ENCODE data around the gene CCDC106.
A peak's percentile ranks its signal among the peaks of the same experiment; 100 is the strongest.

CCDC106 gene

DNA sequence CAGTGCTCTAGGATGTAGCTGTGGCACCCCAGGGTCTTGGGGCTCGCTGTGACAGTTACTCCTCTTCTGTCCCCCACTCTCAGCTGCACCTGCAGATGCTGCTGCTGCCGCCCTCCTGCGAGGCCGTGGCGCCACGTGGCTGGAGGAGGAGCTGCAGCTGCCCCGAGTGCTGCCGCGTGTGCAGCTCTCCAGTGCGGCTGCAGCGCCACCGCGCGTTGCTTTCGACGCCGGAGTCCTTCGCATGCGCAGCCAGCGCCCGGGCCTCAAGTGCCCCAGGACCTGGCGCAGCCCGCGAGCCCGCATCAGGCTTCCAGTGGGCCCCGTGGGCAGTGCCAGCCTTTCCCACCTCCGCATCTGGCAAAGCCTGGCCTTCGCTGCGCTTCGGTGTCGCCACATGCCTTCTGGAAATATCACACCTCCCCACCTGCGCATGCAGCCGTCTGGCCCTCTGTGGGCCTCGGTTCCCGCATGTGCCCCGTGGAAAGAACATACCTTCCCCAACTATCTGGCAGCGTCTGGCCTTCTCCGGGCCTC, 7.9 kb upstream of the CCDC106 start:
- TF ChIP-seq, protein P1, sequence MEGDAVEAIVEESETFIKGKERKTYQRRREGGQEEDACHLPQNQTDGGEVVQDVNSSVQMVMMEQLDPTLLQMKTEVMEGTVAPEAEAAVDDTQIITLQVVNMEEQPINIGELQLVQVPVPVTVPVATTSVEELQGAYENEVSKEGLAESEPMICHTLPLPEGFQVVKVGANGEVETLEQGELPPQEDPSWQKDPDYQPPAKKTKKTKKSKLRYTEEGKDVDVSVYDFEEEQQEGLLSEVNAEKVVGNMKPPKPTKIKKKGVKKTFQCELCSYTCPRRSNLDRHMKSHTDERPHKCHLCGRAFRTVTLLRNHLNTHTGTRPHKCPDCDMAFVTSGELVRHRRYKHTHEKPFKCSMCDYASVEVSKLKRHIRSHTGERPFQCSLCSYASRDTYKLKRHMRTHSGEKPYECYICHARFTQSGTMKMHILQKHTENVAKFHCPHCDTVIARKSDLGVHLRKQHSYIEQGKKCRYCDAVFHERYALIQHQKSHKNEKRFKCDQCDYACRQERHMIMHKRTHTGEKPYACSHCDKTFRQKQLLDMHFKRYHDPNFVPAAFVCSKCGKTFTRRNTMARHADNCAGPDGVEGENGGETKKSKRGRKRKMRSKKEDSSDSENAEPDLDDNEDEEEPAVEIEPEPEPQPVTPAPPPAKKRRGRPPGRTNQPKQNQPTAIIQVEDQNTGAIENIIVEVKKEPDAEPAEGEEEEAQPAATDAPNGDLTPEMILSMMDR (conservative IDR thresholded peaks at IDR 0.05; ENCODE audit: low read length), result no peak
- TF ChIP-seq EZH2phosphoT487 (IDR thresholded peaks at IDR 0.05; ENCODE audit: borderline replicate concordance), result no peak
- H3K27me3 ChIP-seq (ENCODE audit: insufficient read depth, low read length, poor library complexity, severe bottlenecking), result no peaks in the 10 kb centered on the region
- peaks cover 68% of the 10 kb centered on the region for H3K79me2 ChIP-seq (ENCODE audit: insufficient read depth, low read length)
- H3K4me1 ChIP-seq (ENCODE audit: insufficient read depth, low read length, poor library complexity, severe bottlenecking), result peaks cover 48% of the 10 kb centered on the region
- no peaks in the 10 kb centered on the region; the same call in 1 of the 2 replicates for H3K36me3 ChIP-seq (ENCODE audit: insufficient read depth, low read length)
- peaks cover 12% of the 10 kb centered on the region for H4K20me1 ChIP-seq (ENCODE audit: insufficient read depth, low read length, poor library complexity, severe bottlenecking)
- H3K9me3 ChIP-seq (ENCODE audit: insufficient read depth, low read depth, low read length), result no peaks in the 10 kb centered on the region
- peak overlapping the region; percentile 85 for H3K9ac ChIP-seq (ENCODE audit: low read depth, low read length, poor library complexity, severe bottlenecking)
- no peaks in the 10 kb centered on the region for H3F3A ChIP-seq (ENCODE audit: low read depth)
- peak overlapping the region; percentile 96 for H3K4me3 ChIP-seq (ENCODE audit: low read length, poor library complexity, severe bottlenecking)
- peak overlapping the region; percentile 100 for H3K4me2 ChIP-seq (ENCODE audit: low read depth, low read length, poor library complexity, severe bottlenecking)
- peak overlapping the region; percentile 73; the same call in 1 of the 2 replicates for H2AFZ ChIP-seq (ENCODE audit: low read length)
- no peaks in the 10 kb centered on the region for H3K9me2 ChIP-seq (replicated peaks; ENCODE audit: low read depth, low read length)

DNA sequence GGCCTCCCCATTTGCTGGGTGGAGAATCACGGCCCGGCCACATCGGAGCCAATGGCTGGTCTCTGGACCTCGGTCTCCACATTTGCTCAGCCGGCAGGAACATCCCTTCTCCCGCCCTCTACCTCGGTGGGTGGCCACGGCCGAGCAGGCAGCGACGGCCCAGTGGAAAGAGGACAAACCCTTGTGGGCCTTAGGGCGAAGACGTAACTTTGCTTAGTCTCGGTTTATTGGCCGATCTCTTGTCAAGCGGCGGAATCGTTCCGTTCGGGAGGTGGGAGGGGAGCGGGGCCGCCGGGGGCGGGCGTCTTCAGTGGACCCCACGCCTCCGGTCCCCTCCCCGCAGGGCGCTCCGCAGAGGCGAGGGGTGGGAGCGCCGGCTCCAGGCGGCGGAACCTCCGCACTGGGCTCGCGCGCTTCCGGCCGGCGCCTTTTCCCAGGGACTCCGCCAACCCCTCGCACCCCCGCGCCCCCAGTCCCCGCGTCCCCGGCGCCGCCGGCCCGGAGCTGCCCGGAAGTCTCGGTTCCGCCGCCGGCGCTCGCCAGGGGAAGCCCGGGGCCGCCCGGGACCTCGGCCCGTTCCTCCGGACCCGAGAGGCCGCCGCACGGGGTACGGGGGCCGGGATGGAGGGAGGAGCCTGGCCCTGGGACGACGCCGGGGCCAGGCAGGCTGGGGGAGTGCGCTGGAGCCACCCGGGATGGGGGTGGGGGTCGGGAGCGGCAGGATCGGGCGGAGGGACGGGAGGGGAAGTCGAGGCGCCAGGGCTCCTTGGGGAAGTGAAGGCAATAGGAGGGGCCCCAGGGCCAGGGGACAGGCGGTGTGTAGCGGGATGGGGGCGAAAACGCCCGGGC, 7.2 kb upstream of the CCDC106 start, which contains the start of gene ZNF580:
TSS of gene ZNF580 (plus strand) at position 426 of the 849 bp plus-strand sequence. CDS start 1,507 bp downstream, outside the sequence.
- Histone ChIP-seq H3K79me2 (ENCODE audit: insufficient read depth, low read length) (peaks cover 68% of the 10 kb centered on the region), H3K36me3 (ENCODE audit: insufficient read depth, low read length) (no peaks in the 10 kb centered on the region; the same call in 1 of the 2 replicates), H3K4me1 (ENCODE audit: insufficient read depth, low read length, poor library complexity, severe bottlenecking) (peaks cover 42% of the 10 kb centered on the region), H3K27me3 (ENCODE audit: insufficient read depth, low read length, poor library complexity, severe bottlenecking) (no peaks in the 10 kb centered on the region), H4K20me1 (ENCODE audit: insufficient read depth, low read length, poor library complexity, severe bottlenecking) (peaks cover 5% of the 10 kb centered on the region), H3K4me3 (ENCODE audit: low read length, poor library complexity, severe bottlenecking) (peak within 1 kb of the TSS; percentile 96), H2AFZ (ENCODE audit: low read length) (peak within 1 kb of the TSS; percentile 73), H3K9me2 (replicated peaks; ENCODE audit: low read depth, low read length) (no peaks in the 10 kb centered on the region), H3K9me3 (ENCODE audit: insufficient read depth, low read depth, low read length) (no peaks in the 10 kb centered on the region), H3K4me2 (ENCODE audit: low read depth, low read length, poor library complexity, severe bottlenecking) (peak within 1 kb of the TSS; percentile 100), H3K9ac (ENCODE audit: low read depth, low read length, poor library complexity, severe bottlenecking) (peak within 1 kb of the TSS; percentile 85), H3F3A (ENCODE audit: low read depth) (no peaks in the 10 kb centered on the region)
- TF ChIP-seq, protein P1 (conservative IDR thresholded peaks at IDR 0.05; ENCODE audit: low read length), result no peak
- TF ChIP-seq EZH2phosphoT487 (IDR thresholded peaks at IDR 0.05; ENCODE audit: borderline replicate concordance), result no peak

DNA sequence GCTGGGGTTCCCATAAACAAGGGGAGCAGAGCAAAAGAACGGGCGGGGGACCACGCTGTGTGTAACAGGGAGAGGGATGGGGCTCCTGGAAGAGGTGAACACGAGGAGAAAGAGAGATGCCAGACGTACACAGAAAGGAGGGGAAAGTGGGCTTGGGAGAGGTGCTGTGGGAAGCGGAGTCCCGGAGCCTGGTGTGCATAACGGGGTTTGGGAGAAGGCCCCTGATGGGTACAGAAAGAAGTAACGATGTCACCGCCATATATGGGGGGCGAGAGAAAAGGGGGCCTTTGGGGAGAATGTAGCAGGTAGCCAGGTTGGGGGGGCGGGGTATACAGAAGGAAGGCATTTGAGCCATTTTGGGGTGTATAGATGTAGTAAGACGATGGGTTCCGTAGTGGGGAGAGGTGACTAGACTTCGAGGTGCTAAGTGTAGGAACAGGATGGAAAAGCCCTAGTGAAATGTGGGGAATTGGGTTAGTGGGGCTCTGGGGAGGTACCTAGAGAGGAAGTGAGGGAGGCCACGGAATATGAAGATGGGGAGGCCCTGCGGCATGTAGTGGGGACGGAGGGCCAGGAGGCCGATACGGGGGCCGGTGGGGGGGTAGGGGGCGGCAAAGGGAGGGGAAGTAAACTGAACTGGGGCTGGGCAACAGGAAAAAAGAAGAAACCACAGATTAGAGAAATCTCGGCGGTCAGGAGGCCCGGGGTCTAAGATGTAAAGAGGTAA, 6.4 kb upstream of the CCDC106 start:
- peak overlapping the region; percentile 85 for H3K9ac ChIP-seq (ENCODE audit: low read depth, low read length, poor library complexity, severe bottlenecking)
- peaks cover 60% of the 10 kb centered on the region for H3K79me2 ChIP-seq (ENCODE audit: insufficient read depth, low read length)
- no peaks in the 10 kb centered on the region for H3K9me2 ChIP-seq (replicated peaks; ENCODE audit: low read depth, low read length)
- peak overlapping the region; percentile 100 for H3K4me2 ChIP-seq (ENCODE audit: low read depth, low read length, poor library complexity, severe bottlenecking)
- no peaks in the 10 kb centered on the region for H3K9me3 ChIP-seq (ENCODE audit: insufficient read depth, low read depth, low read length)
- H3K27me3 ChIP-seq (ENCODE audit: insufficient read depth, low read length, poor library complexity, severe bottlenecking), result no peaks in the 10 kb centered on the region
- TF ChIP-seq EZH2phosphoT487 (IDR thresholded peaks at IDR 0.05; ENCODE audit: borderline replicate concordance), result no peak
- TF ChIP-seq, protein P1 (conservative IDR thresholded peaks at IDR 0.05; ENCODE audit: low read length), result no peak
- H3F3A ChIP-seq (ENCODE audit: low read depth), result no peaks in the 10 kb centered on the region
- H2AFZ ChIP-seq (ENCODE audit: low read length), result peak overlapping the region; percentile 73
- no peaks in the 10 kb centered on the region; the same call in 1 of the 2 replicates for H3K36me3 ChIP-seq (ENCODE audit: insufficient read depth, low read length)
- H3K4me3 ChIP-seq (ENCODE audit: low read length, poor library complexity, severe bottlenecking), result peak overlapping the region; percentile 96
- H4K20me1 ChIP-seq (ENCODE audit: insufficient read depth, low read length, poor library complexity, severe bottlenecking), result peaks cover 4% of the 10 kb centered on the region
- H3K4me1 ChIP-seq (ENCODE audit: insufficient read depth, low read length, poor library complexity, severe bottlenecking), result peaks cover 34% of the 10 kb centered on the region

All from Loucy (cell line).